NCI-H2227 treated with DMSO at 0.1 percent for 48 hours (cell line): Measurements from ENCODE around the gene CRYZ.
A peak's percentile ranks its signal among the peaks of the same experiment; 100 is the strongest.
"Not testable (repeated sequence)": the region's sequence is repeated elsewhere in the genome, so short reads cannot be mapped to it uniquely, and the experiment has no call there.

Source experiments
- DNase-seq: peaks from one replicate; lab custom pipeline; 2025; lab: John Stamatoyannopoulos, UW

CRYZ gene

DNA sequence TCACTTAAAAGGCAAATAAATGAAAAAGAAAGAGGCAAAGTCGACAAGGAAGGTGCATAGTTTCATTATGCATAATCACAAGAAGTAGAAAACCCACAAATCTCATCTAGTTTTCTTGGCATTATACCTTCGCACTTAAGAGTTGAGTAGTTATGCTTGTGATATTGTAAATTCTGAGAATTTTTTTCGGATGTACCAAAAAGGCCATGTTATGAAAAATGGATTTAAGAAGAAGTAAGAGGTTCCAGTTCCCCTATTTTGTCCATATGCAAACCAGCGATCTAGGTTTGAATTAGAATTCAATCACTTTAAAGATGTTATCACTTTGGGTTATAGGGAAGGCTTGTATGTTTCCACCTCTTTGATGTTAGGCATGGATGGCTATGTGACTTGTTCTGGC, 51.4 kb downstream of the CRYZ start:
- no peak for DNase-seq

DNA sequence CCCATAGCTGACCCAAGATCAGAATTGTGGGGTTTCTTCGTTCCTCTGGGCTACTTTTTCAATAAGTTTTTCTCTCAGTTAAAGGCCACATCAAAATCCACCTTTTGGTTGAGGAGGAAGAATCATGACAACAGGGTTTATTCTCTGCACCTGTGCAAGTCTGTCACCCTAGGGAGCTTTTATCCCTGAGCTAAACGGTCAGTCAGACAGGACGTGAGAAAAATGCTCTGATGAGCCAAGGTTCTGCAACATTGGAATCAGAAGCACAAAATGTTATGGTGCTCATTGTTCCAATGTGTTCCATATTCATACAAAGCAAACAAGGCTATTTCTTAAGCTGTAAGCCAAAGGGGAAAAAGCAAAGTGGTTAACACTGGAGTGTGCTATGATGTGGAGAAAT, 51.8 kb downstream of the CRYZ start:
- no peak for DNase-seq

DNA sequence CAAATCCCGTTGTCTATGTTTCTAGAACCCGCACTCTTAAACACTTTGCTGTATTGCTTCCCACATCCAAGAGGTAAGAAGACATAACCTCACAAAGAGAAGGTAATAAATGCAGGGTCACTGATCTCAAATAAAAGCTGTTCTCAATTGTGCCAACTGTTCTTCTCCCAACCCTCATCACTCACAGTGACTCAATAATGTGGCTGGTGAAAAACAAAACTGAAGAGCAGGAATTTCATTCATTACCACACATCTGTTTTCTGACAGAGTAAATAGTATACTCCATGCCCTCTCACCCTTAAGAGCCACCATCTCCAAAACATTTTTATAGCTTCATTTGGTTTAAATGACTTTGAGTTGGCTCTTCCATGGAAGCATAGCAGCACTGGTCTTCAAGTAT, 53.0 kb downstream of the CRYZ start:
- peak; percentile 47 for DNase-seq

DNA sequence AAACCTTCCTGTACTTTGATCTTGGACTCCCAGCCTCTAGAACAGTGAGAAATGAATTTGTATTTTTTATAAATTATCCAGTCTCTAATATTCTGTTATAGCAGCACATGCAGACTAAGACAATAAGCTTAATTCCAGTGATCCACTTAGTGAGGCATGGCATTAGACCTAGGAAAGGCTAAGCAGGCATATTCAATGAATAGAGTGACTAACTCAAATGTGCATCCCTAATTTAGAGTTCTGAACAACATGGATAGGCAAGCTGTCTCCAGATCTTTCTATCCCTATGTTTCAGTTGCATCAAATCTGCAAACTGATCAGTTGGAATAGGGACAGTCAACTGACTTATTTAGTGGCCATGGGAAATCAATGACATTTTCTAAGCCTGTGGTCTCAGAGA, 54.9 kb downstream of the CRYZ start:
- DNase-seq = no peak

DNA sequence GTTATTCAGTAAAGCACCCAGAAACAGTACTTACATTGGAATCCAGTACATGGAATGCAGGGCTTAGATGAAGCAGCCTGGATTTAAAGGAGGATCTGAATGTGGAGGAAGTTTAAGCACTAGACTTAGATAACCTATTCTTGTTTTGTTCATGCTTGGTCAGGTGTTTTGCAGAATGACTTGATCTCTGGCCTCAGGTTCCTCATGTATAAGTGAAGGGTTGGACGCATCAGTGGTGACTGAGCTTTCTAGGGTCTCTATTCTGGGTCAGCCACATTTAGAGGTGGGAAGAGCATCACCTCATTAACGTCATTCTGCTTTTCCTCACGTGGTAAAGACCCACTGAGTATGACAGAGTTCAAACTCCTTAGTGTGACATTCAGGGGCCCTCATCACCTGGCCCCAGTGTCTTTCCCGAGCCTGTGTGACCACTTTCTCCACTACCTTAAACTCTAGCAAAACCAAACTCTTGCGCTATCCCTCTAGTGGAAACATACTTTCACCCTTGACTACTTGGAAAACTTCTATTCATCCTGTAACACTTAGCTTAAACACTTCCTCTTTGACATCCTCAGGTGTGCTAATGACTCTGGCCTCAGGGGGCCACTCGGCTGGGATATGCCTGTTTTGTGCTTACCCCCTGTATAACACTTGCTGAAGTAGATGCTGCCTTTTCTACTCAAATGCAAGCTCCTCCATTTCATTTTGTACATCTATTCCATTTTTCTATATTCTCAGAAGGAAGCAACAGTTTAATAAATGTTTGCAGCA, 58.4 kb downstream of the CRYZ start:
- DNase-seq = no peak

DNA sequence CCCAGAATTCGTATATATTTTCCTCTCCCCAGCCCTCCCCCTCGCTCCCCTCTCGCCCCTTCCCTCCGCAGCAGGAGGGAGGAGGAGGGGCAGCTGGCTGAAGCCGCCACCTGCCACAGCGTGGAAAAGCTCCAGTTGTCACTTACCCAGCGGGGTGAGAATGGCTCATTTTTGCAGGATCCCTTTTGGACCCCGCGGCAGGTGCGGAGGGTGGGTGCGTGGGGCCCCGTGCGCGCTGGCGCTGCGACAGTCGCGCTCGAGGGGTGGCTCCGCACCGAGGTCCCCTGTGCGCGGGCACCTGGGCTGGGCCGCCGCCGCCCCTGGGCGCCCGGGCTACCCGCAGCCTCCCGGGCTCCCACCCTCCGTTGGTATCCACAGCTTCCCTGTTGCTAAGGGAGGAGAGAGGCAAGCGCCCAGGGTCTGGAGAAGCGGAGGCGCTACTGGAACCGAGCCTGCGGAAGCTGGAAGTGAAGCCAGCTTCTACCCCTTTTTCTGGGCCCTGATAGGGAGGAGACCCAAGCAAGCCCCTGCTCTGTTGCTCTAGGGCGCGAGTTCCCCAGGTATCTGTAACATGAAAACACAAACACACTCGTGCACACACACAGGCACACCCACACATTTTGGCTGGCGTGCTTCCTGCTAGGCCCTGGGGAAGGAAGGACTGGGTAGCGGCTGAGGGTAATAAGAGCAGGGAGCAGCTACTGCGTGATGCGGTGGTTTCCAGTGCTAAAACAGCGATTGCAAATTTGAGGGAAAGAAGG, 59.3 kb downstream of the CRYZ start, which contains the start of gene ERICH3:
Gene ERICH3, minus strand, starts transcription at position 442 of the 761 bp plus-strand sequence. Its CDS starts 273 bp downstream, at position 169.
- peak; percentile 43 for DNase-seq

DNA sequence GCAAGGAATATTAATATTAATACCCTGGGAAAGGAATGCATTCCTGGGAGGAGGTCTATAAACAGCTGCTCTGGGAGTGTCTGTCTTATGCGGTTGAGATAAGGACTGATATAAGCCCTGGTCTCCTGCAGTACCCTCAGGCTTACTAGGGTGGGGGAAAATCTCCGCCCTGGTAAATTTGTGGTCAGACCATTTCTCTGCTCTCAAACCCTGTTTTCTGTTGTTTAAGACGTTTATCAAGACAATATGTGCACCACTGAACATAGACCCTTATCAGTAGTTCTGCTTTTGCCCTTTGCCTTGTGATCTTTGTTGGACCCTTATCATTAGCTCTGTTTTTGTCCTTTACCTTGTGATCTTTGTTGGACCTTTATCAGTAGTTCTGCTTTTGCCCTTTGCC, 62.0 kb downstream of the CRYZ start:
- DNase-seq = not testable (repeated sequence)
